Naive B cell (primary cell): Measurements from ENCODE around the gene HNF4A. TPM values are rescaled to one million over a fixed set of nuclear protein-coding genes. Genes with fewer than 3 reads are reported as not detected.
"Not testable (repeated sequence)": the region's sequence is repeated elsewhere in the genome, so short reads cannot be mapped to it uniquely, and the experiment has no call there.

ENCODE experiments used
- ATAC-seq, 2 donors: fragments of 150-1000 bp; cut with Tn5 transposase; 2 replicates each; pipeline ENCODE4 v1.10.0; 2021; ENCODE audit warnings: low read depth in 2 of 2, mild to moderate bottlenecking in 2 of 2, moderate library complexity in 2 of 2
- DNase-seq: peaks from one replicate; pipeline ENCODE4 v3.0.0; 2022
- H3K27ac Mint-ChIP-seq, 6 donors: one replicate each; pipeline ENCODE4 v1.8.0; 2020 to 2022; ENCODE audit warnings: mild to moderate bottlenecking in 6 of 6, mixed read lengths in 6 of 6, moderate library complexity in 5 of 6, inconsistent platforms in 2 of 6
- H3K27me3 Mint-ChIP-seq, 3 donors: one replicate each; pipeline ENCODE4 v1.8.0; 2021 to 2022; ENCODE audit warnings: mixed read lengths in 3 of 3, mild to moderate bottlenecking in 1 of 3
- H3K36me3 Mint-ChIP-seq, 2 donors: one replicate each; pipeline ENCODE4 v1.8.0; 2020 to 2022; ENCODE audit warnings: mixed read lengths in 2 of 2, inconsistent platforms in 1 of 2, mild to moderate bottlenecking in 1 of 2
- H3K4me1 Mint-ChIP-seq, 3 donors: one replicate each; pipeline ENCODE4 v1.8.0; 2020 to 2022; ENCODE audit warnings: mixed read lengths in 3 of 3, inconsistent platforms in 1 of 3, mild to moderate bottlenecking in 1 of 3, moderate library complexity in 1 of 3
- H3K4me3 Mint-ChIP-seq, 8 donors: one replicate each; pipeline ENCODE4 v1.8.0; 2020 to 2022; ENCODE audit warnings: mild to moderate bottlenecking in 8 of 8, mixed read lengths in 8 of 8, moderate library complexity in 8 of 8, inconsistent platforms in 2 of 8
- H3K9me3 Mint-ChIP-seq, 7 donors: one replicate each; pipeline ENCODE4 v1.8.0; 2020 to 2022; ENCODE audit warnings: mixed read lengths in 7 of 7, mild to moderate bottlenecking in 5 of 7, inconsistent platforms in 2 of 7, moderate library complexity in 1 of 7
- polyA plus RNA-seq, 6 donors: library from polyadenylated mRNA; unstranded; fragments of 300-500 nt; fragmentation: Illumina TruSeq; gene quantifications; one replicate each; pipeline ENCODE4 v1.2.3, GENCODE V29; 2021; ENCODE audit warnings: low read depth in 6 of 6

HNF4A gene
- polyA plus RNA-seq, 6 donors from 2014 or later: not detected

DNA sequence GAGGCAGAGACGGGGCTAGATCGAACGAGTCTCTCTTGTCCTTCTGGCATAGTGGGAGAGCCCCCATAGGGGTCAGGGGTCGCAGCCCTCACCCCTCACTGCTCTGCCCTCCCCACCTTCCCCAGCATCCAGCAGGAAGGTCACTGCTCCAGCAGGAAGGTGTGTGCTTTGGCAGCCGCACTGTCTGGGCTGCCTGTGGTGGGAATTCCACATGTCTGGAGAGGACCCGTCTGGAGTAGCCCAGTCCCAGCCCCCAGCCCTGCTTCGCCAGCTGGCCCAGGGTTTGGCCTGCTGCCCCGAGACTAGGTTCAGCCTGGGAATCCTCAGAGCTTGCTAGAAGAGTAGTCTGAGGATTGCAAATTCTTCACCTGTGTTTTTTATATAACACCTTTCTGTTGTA lies 21.2 kb upstream of the HNF4A start:
- H3K36me3 Mint-ChIP-seq: no peaks in the 10 kb centered on the region
- no peak overlapping the region for H3K27ac Mint-ChIP-seq
- H3K4me1 Mint-ChIP-seq: no peaks in the 10 kb centered on the region
- peaks cover 17 to 43% (median 40%) of the 10 kb centered on the region in 3 donors for H3K27me3 Mint-ChIP-seq
- no peaks in the 10 kb centered on the region for H3K9me3 Mint-ChIP-seq
- DNase-seq (no peak), ATAC-seq (no peak)
- no peak overlapping the region for H3K4me3 Mint-ChIP-seq

DNA sequence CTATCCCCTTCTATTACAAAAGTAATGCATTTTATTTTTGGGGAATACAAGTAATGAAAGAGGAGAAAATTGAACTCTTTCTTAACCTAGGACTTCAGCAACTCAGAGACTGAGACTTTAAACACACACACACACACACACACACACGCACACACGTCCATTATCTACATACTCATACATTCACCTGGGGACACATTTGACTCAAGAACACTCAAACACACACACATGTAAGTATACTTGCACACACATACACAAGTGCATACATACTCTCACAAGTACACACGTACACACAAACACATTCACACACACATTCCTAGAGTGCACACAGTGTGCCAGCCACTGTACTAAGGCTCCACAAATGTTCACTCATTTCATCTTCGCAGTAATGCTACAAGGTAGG lies 20.8 kb upstream of the HNF4A start:
- H3K27me3 Mint-ChIP-seq: peaks cover 17 to 43% (median 38%) of the 10 kb centered on the region in 3 donors
- no peak overlapping the region for H3K27ac Mint-ChIP-seq
- H3K4me3 Mint-ChIP-seq: no peak overlapping the region

DNA sequence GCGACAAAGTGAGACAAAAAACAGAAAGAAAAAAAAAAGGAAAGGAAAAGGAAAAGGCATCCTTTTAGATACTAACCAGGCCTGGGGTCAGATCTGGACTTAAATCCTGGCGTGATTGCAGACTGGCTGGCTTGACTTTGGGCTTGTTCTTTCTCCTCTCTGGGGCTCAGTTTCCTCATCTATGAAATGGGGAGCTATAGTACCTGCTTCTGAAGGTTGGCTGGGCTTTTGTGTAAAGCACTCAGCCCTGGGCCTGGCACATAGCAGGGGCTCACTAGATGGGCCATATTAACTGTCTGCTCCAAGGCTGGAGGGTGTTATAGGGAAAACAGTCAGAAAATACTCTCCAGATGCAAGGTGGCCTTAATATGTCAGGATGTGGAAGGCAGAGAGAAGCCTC lies 19.8 kb upstream of the HNF4A start:
- H3K4me3 Mint-ChIP-seq: no peak overlapping the region
- no peaks in the 10 kb centered on the region for H3K36me3 Mint-ChIP-seq
- no peaks in the 10 kb centered on the region for H3K9me3 Mint-ChIP-seq
- H3K4me1 Mint-ChIP-seq: no peaks in the 10 kb centered on the region
- ATAC-seq (no peak), DNase-seq (no peak)
- peaks cover 17 to 43% (median 36%) of the 10 kb centered on the region in 3 donors for H3K27me3 Mint-ChIP-seq
- no peak overlapping the region for H3K27ac Mint-ChIP-seq

More for the DNA sequence above, 20.8 kb upstream of the HNF4A start:
- no peaks in the 10 kb centered on the region for H3K4me1 Mint-ChIP-seq
- H3K36me3 Mint-ChIP-seq: no peaks in the 10 kb centered on the region
- DNase-seq (no peak), ATAC-seq (no peak)
- no peaks in the 10 kb centered on the region for H3K9me3 Mint-ChIP-seq

DNA sequence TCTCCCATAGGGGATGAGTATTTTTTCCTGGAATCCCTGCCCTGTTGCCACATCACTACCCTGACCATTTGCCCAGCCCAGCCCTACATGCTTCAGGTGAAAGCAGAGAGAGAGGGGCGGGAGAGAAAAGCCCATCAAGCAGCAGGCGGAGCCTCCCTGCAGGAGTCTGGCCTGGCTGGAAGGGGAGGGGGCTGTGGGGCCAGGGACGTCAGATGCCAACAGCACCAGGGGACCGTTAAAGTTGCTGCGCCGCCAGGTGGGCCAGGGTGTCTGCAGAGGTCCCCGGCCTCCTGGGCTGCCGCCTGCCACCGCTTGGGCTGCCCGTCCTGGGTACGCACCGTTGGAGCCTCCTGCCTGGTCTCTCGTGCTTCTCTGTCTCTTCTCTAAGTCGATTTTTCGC lies 19.4 kb upstream of the HNF4A start:
- no peak for ATAC-seq
- H3K4me3 Mint-ChIP-seq: no peak overlapping the region
- no peaks in the 10 kb centered on the region for H3K9me3 Mint-ChIP-seq
- H3K4me1 Mint-ChIP-seq: no peaks in the 10 kb centered on the region
- no peak overlapping the region for H3K27ac Mint-ChIP-seq
- no peak for DNase-seq
- no peaks in the 10 kb centered on the region for H3K36me3 Mint-ChIP-seq
- peaks cover 20 to 40% (median 40%) of the 10 kb centered on the region in 3 donors for H3K27me3 Mint-ChIP-seq

- Mint-ChIP-seq H3K4me1 (no peaks in the 10 kb centered on the region), H3K36me3 (no peaks in the 10 kb centered on the region), H3K9me3 (no peaks in the 10 kb centered on the region), H3K4me3 (no peak within 1 kb of the TSS), H3K27me3 (peaks cover 25 to 35% (median 35%) of the 10 kb centered on the region in 3 donors), H3K27ac (peak within 1 kb of the TSS in 1 of 6 donors; percentile 84)
- no peak for ATAC-seq
- no peak for DNase-seq
Observed at GRCh38 chr20:44336725-44337380, 18.6 kb upstream of the HNF4A start, which contains the start of gene R3HDML. Gene R3HDML (plus strand): TSS chr20:44337043. CDS start chr20:44337158, 115 bp downstream.

- peaks cover 15 to 29% (median 18%) of the 10 kb centered on the region in 3 donors for H3K27me3 Mint-ChIP-seq
- peaks cover 0 to 3% (median 0%) of the 10 kb centered on the region in 7 donors for H3K9me3 Mint-ChIP-seq
- peak overlapping the region in 1 of 6 donors; percentile 74 for H3K27ac Mint-ChIP-seq
- ATAC-seq: no peak
- no peaks in the 10 kb centered on the region for H3K36me3 Mint-ChIP-seq
- H3K4me3 Mint-ChIP-seq: no peak overlapping the region
- no peaks in the 10 kb centered on the region for H3K4me1 Mint-ChIP-seq
- DNase-seq: no peak
Observed at GRCh38 chr20:44342248-44342647, 13.3 kb upstream of the HNF4A start.

DNA sequence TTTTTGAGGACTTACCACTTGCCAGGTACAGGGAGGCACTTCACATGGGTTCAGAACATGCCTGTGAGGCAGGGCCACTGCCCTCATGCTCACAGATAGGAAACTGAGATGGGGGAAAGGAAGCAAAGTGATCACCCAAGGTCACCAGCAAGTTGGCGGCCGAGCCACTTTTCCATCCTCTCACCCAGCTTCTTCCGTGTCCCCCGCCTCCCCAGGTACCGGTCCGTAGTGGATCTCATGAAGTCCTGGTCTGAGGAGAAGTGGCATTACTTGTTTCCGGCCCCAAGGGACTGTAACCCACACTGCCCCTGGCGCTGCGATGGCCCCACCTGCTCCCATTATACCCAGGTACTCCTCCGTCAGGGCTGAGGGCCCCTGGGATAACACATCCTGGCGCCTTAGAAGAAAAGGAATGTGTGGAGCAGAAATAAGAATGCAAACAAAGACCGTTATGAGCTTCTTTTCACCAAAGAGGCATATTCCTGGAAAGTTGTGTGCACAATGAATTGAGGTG lies 12.3 kb upstream of the HNF4A start:
- Mint-ChIP-seq H3K27ac (no peak overlapping the region), H3K36me3 (no peaks in the 10 kb centered on the region), H3K4me3 (no peak overlapping the region), H3K27me3 (peaks cover 11 to 31% (median 18%) of the 10 kb centered on the region in 3 donors), H3K9me3 (peaks cover 0 to 3% (median 0%) of the 10 kb centered on the region in 7 donors), H3K4me1 (no peaks in the 10 kb centered on the region)
- ATAC-seq (no peak), DNase-seq (no peak)

DNA sequence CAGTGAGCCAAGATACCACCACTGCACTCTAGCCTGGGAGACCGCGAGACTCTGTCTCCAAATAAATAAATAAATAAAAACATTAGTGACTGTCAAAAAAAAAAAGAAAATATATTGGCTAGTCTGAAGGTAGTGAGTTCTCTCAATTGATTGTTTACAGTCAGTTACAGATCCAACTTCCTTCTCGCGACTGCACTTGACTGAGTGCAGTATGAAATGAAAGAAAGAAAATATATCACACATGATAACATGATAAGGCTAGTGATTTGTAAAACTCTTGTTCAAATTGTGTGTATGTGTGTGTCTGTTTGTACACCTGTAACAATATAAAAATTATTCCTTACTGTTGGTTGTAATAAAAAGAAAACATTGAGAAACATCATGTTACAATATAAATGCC lies 10.8 kb upstream of the HNF4A start:
- Mint-ChIP-seq H3K27ac (no peak overlapping the region), H3K9me3 (peaks cover 0 to 3% (median 0%) of the 10 kb centered on the region in 7 donors), H3K27me3 (peaks cover 11 to 36% (median 18%) of the 10 kb centered on the region in 3 donors), H3K36me3 (no peaks in the 10 kb centered on the region), H3K4me3 (no peak overlapping the region), H3K4me1 (no peaks in the 10 kb centered on the region)
- no peak for ATAC-seq
- DNase-seq: no peak

GRCh38 chr20:44345147-44345546 lies 10.4 kb upstream of the HNF4A start:
- Mint-ChIP-seq H3K9me3 (peaks cover 0 to 3% (median 0%) of the 10 kb centered on the region in 7 donors), H3K4me1 (no peaks in the 10 kb centered on the region), H3K27me3 (peaks cover 15 to 40% (median 18%) of the 10 kb centered on the region in 3 donors), H3K4me3 (no peak overlapping the region), H3K36me3 (no peaks in the 10 kb centered on the region), H3K27ac (no peak overlapping the region)
- ATAC-seq: no peak
- DNase-seq: no peak

DNA sequence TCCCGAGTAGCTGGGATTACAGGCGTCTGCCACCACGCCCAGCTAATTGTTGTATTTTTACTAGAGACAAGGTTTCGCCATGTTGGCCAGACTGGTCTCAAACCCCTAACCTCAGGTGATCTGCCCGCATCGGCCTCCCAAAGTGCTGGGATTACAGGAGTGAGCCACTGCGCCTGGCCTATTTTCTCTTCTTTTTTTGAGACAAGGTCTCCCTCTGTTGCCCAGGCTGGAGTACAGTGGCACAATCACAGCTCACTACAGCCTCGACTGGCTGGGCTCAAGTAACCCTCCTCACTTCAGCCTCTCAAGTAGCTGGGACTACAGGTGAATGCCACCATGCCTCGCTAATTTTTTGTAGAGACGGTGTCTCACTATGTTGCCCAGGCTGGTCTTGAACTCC lies 9.6 kb upstream of the HNF4A start:
- not testable (repeated sequence) for H3K36me3 Mint-ChIP-seq, H3K4me1 Mint-ChIP-seq, H3K9me3 Mint-ChIP-seq, H3K4me3 Mint-ChIP-seq, H3K27ac Mint-ChIP-seq, DNase-seq, ATAC-seq
- H3K27me3 Mint-ChIP-seq: peaks cover 16 to 40% (median 16%) of the 10 kb centered on the region in 3 donors

GRCh38 chr20:44348168-44348659 lies 7.3 kb upstream of the HNF4A start:
- H3K27ac Mint-ChIP-seq: no peak overlapping the region
- H3K36me3 Mint-ChIP-seq: no peaks in the 10 kb centered on the region

DNA sequence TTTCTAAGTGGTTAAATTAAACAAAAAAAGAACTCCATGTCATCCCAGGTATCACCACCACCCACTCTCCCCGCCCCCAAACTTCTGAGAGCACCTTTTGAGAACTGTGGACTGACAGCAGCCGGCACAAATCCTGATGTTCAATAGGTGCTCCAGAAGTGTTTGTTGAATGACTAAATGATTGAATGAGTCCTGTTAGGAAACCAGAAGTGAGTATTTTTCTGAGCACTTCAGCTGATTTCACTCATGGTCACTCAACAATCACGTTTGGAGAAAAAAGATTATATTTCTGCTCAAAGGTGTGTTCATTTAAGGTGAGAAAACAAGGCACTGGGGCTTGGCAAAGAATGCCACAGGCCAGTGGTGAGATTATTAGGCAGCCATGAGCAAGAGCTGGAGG lies 6.2 kb upstream of the HNF4A start:
- Mint-ChIP-seq H3K9me3 (peaks cover 0 to 3% (median 0%) of the 10 kb centered on the region in 7 donors), H3K4me1 (no peaks in the 10 kb centered on the region), H3K4me3 (no peak overlapping the region), H3K27ac (no peak overlapping the region), H3K27me3 (peaks cover 4 to 45% (median 24%) of the 10 kb centered on the region in 3 donors), H3K36me3 (no peaks in the 10 kb centered on the region)
- ATAC-seq (no peak), DNase-seq (no peak)

More at GRCh38 chr20:44348168-44348659, 7.3 kb upstream of the HNF4A start:
- Mint-ChIP-seq H3K9me3 (peaks cover 0 to 3% (median 0%) of the 10 kb centered on the region in 7 donors), H3K4me1 (no peaks in the 10 kb centered on the region), H3K4me3 (no peak overlapping the region), H3K27me3 (peaks cover 4 to 45% (median 24%) of the 10 kb centered on the region in 3 donors)
- DNase-seq: no peak
- ATAC-seq: no peak

- Mint-ChIP-seq H3K4me1 (no peaks in the 10 kb centered on the region), H3K27me3 (peaks cover 4 to 54% (median 32%) of the 10 kb centered on the region in 3 donors), H3K4me3 (no peak overlapping the region), H3K9me3 (peaks cover 0 to 3% (median 0%) of the 10 kb centered on the region in 7 donors), H3K27ac (no peak overlapping the region), H3K36me3 (no peaks in the 10 kb centered on the region)
- no peak for DNase-seq
- ATAC-seq: no peak
Observed at GRCh38 chr20:44350567-44350966, 4.9 kb upstream of the HNF4A start.

DNA sequence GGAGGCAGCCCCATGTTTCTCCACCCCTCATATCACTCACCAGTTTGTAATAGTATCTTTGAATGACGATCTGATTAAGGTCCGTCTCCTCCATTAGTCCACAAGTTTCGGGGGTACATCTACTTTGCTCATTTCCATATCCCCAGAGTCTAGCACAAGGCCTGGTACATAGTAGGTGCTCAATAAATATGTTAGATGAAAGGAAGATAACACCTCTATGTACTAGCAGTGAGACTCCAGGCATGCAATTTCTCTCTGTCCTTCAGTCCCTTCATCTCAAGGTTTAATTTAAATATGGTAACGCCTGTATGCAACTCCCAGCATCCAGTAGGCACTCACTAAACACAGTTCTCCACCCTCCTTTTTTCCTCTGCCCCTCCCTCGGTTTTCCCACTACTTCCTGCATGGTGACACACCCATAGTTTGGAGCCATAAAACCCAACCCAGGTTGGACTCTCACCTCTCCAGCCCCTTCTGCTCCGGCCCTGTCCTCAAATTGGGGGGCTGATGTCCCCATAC lies 461 bp upstream of the HNF4A start:
- H3K4me3 Mint-ChIP-seq: no peak overlapping the region
- H3K27me3 Mint-ChIP-seq: peaks cover 21 to 45% (median 39%) of the 10 kb centered on the region in 3 donors

More for the DNA sequence above, 461 bp upstream of the HNF4A start:
- Mint-ChIP-seq H3K4me1 (no peaks in the 10 kb centered on the region), H3K36me3 (no peaks in the 10 kb centered on the region), H3K27ac (no peak overlapping the region), H3K9me3 (peaks cover 0 to 1% (median 0%) of the 10 kb centered on the region in 7 donors)
- ATAC-seq (no peak), DNase-seq (no peak)
